ENCODE measurements around the gene RTP5. TPM values are rescaled to one million over a fixed set of nuclear protein-coding genes. Genes with fewer than 3 reads are reported as not detected.
A peak's percentile ranks its signal among the peaks of the same experiment; 100 is the strongest.

The RTP5 gene
- total RNA-seq, 2 experiments from 2014 or later: 0.30 to 0.36 TPM

- Histone ChIP-seq H3K9me3 (ENCODE audit: control insufficient read depth in 1 of 2, insufficient read depth in 1 of 2, low read length in 2 of 2) (no peaks in the 10 kb centered on the region), H3K27ac (ENCODE audit: low read depth in 1 of 2, low read length in 2 of 2) (no peak overlapping the region), H3K4me1 (ENCODE audit: insufficient read depth, low read length) (peaks cover 29% of the 10 kb centered on the region), H3K4me3 (ENCODE audit: low read length) (no peak overlapping the region), H3K36me3 (ENCODE audit: insufficient read depth, low read length) (no peaks in the 10 kb centered on the region), H3K27me3 (ENCODE audit: control insufficient read depth in 1 of 2, insufficient read depth in 2 of 2, low read length in 2 of 2) (no peaks in the 10 kb centered on the region)
- ATAC-seq (ENCODE audit: poor library complexity) (no peak), DNase-seq (no peak)
- no peak for TF ChIP-seq CTCF (IDR thresholded peaks at IDR 0.05)
- no peak overlapping the region for H3K4me3 Mint-ChIP-seq
- POLR2A ChIA-PET: no interaction called here
- no peak overlapping the region for H3K27ac Mint-ChIP-seq
- intact Hi-C loops (cut with DNase I, micrococcal nuclease): loop anchor here in 1 of 2 experiments (5.0 kb wide), 3 partner anchors 260 to 1025 kb away; no protein-coding TSS in a partner anchor
- CTCF ChIA-PET: interaction anchor here (0.6 to 1.3 kb wide), 2 partner anchors 9 to 36 kb away, joined by 3 to 9 read pairs; no protein-coding TSS in a partner anchor
- peaks cover 11% of the 10 kb centered on the region for H3K36me3 Mint-ChIP-seq (ENCODE audit: low read depth)
- peaks cover 20% of the 10 kb centered on the region for H3K4me1 Mint-ChIP-seq (ENCODE audit: low read depth)
- H3K9me3 Mint-ChIP-seq: no peaks in the 10 kb centered on the region
- no peaks in the 10 kb centered on the region for H3K27me3 Mint-ChIP-seq
These were observed 7.7 kb downstream of the RTP5 start for GRCh38 chr2:241877197-241877685.

- H3K27ac ChIP-seq (ENCODE audit: low read depth in 1 of 2, low read length in 2 of 2): no peak overlapping the region
- peak; percentile 63 to 89 (median 73) for DNase-seq
- ATAC-seq (ENCODE audit: poor library complexity): no peak
- H3K4me1 ChIP-seq (ENCODE audit: insufficient read depth, low read length): peaks cover 35% of the 10 kb centered on the region
- no peaks in the 10 kb centered on the region for H3K9me3 ChIP-seq (ENCODE audit: control insufficient read depth in 1 of 2, insufficient read depth in 1 of 2, low read length in 2 of 2)
- no peak overlapping the region for H3K4me3 ChIP-seq (ENCODE audit: low read length)
- intact Hi-C loops (cut with DNase I, micrococcal nuclease): loop anchor here in 1 of 2 experiments (2.0 to 5.0 kb wide), 4 partner anchors 211 to 1026 kb away; no protein-coding TSS in a partner anchor
- Mint-ChIP-seq H3K36me3 (ENCODE audit: low read depth) (peaks cover 15% of the 10 kb centered on the region), H3K4me3 (no peak overlapping the region), H3K27me3 (no peaks in the 10 kb centered on the region), H3K27ac (no peak overlapping the region), H3K9me3 (no peaks in the 10 kb centered on the region), H3K4me1 (ENCODE audit: low read depth) (peaks cover 30% of the 10 kb centered on the region)
- POLR2A ChIA-PET: interaction anchor here (1.2 to 1.8 kb wide), 3 partner anchors 10 to 176 kb away, joined by 6 to 10 read pairs (median 9); partner anchors contain the start of genes D2HGDH and ING5
- CTCF ChIA-PET: interaction anchor here (0.7 to 1.4 kb wide), 6 partner anchors 10 to 240 kb away, joined by 3 to 9 read pairs (median 4); partner anchors contain the start of genes ATG4B and DTYMK
- no peaks in the 10 kb centered on the region for H3K36me3 ChIP-seq (ENCODE audit: insufficient read depth, low read length)
- peak; percentile 59 for TF ChIP-seq CTCF (IDR thresholded peaks at IDR 0.05)
- no peaks in the 10 kb centered on the region for H3K27me3 ChIP-seq (ENCODE audit: control insufficient read depth in 1 of 2, insufficient read depth in 2 of 2, low read length in 2 of 2)
These were observed 8.8 kb downstream of the RTP5 start for GRCh38 chr2:241877989-241878970.

GRCh38 chr2:241879326-241879725 lies 9.8 kb downstream of the RTP5 start:
- ChIA-PET CTCF (interaction anchor here (1.1 kb wide), 1 partner anchor 193 kb away, joined by 4 read pairs; the partner anchor contains the start of gene DTYMK), POLR2A (interaction anchor here (1.2 to 1.8 kb wide), 3 partner anchors 11 to 177 kb away, joined by 6 to 10 read pairs (median 9); partner anchors contain the start of genes D2HGDH and ING5)
- no peaks in the 10 kb centered on the region for H3K27me3 Mint-ChIP-seq
- no peaks in the 10 kb centered on the region for H3K9me3 Mint-ChIP-seq
- no peak overlapping the region for H3K4me3 Mint-ChIP-seq
- no peak overlapping the region for H3K27ac ChIP-seq (ENCODE audit: low read depth in 1 of 2, low read length in 2 of 2)
- peaks cover 33% of the 10 kb centered on the region for H3K4me1 ChIP-seq (ENCODE audit: insufficient read depth, low read length)
- H3K36me3 ChIP-seq (ENCODE audit: insufficient read depth, low read length): no peaks in the 10 kb centered on the region
- H3K36me3 Mint-ChIP-seq (ENCODE audit: low read depth): peaks cover 17% of the 10 kb centered on the region
- peaks cover 34% of the 10 kb centered on the region for H3K4me1 Mint-ChIP-seq (ENCODE audit: low read depth)
- intact Hi-C loops (cut with DNase I, micrococcal nuclease): loop anchor here in 1 of 2 experiments (2.0 to 5.0 kb wide), 4 partner anchors 213 to 1027 kb away; no protein-coding TSS in a partner anchor
- no peak overlapping the region for H3K4me3 ChIP-seq (ENCODE audit: low read length)
- TF ChIP-seq CTCF (IDR thresholded peaks at IDR 0.05): no peak
- ATAC-seq (ENCODE audit: poor library complexity): no peak
- no peaks in the 10 kb centered on the region for H3K27me3 ChIP-seq (ENCODE audit: control insufficient read depth in 1 of 2, insufficient read depth in 2 of 2, low read length in 2 of 2)
- no peaks in the 10 kb centered on the region for H3K9me3 ChIP-seq (ENCODE audit: control insufficient read depth in 1 of 2, insufficient read depth in 1 of 2, low read length in 2 of 2)
- peak overlapping the region; percentile 79 for H3K27ac Mint-ChIP-seq
- no peak for DNase-seq
